ENCODE data around the gene LIMA1.
"Not testable (repeated sequence)": the region's sequence is repeated elsewhere in the genome, so short reads cannot be mapped to it uniquely, and the experiment has no call there.

Gene LIMA1

GRCh38 chr12:50249464-50250182 is 33.7 kb downstream of the LIMA1 start:
- in situ Hi-C loops (cut with HindIII; ENCODE audit: low sequenced_read_pairs) = no loop called here

GRCh38 chr12:50248883-50249282 is 34.4 kb downstream of the LIMA1 start:
- in situ Hi-C loops (cut with HindIII; ENCODE audit: low sequenced_read_pairs) = no loop called here

- in situ Hi-C loops (cut with HindIII; ENCODE audit: low sequenced_read_pairs) = no loop called here
Observed at GRCh38 chr12:50248411-50248810, 34.9 kb downstream of the LIMA1 start.

DNA sequence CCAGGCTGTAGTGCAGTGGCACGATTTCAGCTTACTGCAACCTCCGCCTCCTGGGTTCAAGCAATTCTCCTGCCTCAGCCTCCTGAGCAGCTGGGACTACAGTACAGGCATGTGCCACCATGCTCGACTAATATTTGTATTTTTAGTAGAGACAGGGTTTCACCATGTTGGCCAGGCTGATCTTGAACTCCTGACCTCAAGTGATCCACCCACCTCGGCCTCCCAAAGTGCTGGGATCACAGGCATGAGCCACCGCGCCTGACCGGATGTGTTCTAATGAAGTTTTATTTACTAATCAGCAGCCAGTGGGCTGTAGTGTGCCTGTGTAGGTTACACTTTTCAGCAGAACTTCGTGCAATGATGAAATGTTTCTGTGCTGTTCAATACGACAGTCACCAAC is 35.7 kb downstream of the LIMA1 start:
- in situ Hi-C loops (cut with HindIII; ENCODE audit: low sequenced_read_pairs) = not testable (repeated sequence)

GRCh38 chr12:50246873-50247612 is 36.3 kb downstream of the LIMA1 start:
- in situ Hi-C loops (cut with HindIII; ENCODE audit: low sequenced_read_pairs) = no loop called here

- in situ Hi-C loops (cut with HindIII; ENCODE audit: low sequenced_read_pairs) = no loop called here
Observed at GRCh38 chr12:50246197-50246865, 37.0 kb downstream of the LIMA1 start.

DNA sequence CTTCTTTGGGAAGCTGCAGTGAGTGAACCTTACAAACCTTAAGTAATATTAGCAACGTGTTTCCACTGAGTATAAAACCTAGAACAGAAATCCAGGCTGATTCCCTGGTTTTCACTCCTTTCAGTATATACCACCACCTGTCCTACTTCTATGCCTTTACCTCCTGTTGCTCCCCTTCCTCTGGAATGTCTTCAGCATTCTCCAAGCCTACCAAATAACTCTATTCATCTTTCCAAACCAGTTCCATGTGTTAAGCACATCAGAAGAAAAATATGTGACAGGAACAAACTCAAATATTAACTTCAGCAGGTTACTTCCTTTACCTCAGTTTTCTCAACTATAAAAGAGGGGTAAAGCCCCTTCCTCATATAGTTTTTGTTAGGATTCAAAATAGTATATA is 39.8 kb downstream of the LIMA1 start:
- in situ Hi-C loops (cut with HindIII; ENCODE audit: low sequenced_read_pairs) = no loop called here

DNA sequence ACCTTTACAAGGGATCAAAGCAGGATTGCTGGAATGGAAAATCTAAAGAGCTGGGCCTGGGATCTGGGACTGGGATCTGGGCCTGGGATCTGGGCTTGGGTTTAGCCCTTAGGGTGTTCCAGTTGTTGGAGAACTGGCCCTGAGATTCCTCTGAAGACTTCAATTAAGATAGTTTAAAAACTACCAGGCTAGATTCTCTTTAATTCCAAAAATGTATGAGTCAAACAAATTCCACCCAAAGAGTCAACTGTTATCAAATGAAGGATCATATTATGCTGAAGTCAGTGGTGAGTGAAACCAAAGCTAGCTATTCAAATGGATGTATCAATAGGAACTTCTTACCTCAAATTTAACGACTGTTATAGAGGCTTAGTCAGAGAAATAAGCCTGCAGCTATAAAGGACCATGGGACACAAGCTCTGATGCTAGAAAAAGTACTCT is 40.5 kb downstream of the LIMA1 start:
- in situ Hi-C loops (cut with HindIII; ENCODE audit: low sequenced_read_pairs) = no loop called here

DNA sequence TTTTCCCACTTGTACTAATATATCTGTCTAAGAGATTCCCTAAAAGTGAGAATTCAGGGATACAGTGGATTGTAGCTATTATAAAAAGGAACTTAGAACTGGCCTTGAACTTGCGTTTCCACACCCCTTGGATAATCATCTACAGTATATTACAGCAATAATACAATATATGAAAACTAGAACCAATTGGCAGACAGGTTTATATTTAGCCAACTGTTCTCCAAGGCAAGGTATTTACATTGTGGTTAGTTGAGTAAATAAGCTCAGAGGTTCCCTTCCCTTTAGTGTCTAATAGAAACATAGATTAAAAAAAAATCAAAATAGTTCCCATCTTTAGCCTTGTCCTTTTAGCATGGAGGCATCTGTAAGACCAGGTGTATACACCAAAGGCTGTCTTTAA is 42.1 kb downstream of the LIMA1 start:
- in situ Hi-C loops (cut with HindIII; ENCODE audit: low sequenced_read_pairs) = no loop called here

- in situ Hi-C loops (cut with HindIII; ENCODE audit: low sequenced_read_pairs) = no loop called here
Observed at GRCh38 chr12:50240792-50241114, 42.6 kb downstream of the LIMA1 start.

GRCh38 chr12:50240096-50240791 is 43.1 kb downstream of the LIMA1 start:
- in situ Hi-C loops (cut with HindIII; ENCODE audit: low sequenced_read_pairs) = no loop called here

DNA sequence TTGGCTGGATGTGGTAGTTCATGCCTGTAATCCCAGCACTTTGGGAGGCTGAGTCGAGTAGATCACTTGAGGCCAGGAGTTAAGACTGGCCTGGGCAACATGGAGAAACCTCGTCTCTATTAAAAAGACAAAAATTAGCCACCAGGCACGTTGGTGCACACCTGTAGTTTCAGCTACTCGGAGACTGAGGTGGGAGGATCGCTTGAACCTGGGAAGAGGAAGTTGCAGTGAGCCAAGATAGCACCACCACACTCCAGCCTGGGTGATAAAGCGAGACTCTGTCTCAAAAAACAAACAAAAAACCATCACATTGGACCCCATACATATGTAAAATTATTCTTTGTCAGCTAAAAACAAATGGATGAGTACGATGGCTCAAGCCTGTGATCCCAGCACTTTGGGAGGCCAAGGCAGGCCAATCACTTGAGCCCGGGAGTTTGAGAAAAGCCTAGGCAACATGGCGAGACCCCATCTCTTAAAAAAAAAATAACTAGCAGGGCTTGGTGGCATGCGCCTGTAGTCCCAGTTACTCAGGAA is 43.9 kb downstream of the LIMA1 start:
- in situ Hi-C loops (cut with HindIII; ENCODE audit: low sequenced_read_pairs) = no loop called here

- in situ Hi-C loops (cut with HindIII; ENCODE audit: low sequenced_read_pairs) = no loop called here
Observed at GRCh38 chr12:50234347-50234746, 49.0 kb downstream of the LIMA1 start.

DNA sequence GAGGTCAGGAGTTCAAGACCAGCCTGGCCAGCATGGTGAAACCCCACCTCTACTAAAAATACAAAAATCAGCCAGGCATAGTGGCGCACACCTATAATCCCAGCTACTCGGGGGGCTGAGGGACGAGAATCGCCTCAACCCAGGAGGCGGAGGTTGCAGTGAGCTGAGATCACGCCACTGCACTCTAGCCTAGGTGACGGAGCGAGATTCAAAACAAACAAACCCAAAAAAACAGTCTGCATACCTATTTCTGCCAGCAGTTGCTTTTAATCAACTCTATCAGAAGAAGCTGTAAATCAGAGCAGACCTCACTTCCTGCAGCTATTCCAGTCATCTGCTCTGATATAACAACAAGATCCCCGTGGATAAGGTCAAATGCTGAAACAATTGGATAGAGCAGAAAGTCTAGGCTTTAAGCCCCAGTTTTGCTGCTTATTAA is 50.5 kb downstream of the LIMA1 start:
- in situ Hi-C loops (cut with HindIII; ENCODE audit: low sequenced_read_pairs) = no loop called here

DNA sequence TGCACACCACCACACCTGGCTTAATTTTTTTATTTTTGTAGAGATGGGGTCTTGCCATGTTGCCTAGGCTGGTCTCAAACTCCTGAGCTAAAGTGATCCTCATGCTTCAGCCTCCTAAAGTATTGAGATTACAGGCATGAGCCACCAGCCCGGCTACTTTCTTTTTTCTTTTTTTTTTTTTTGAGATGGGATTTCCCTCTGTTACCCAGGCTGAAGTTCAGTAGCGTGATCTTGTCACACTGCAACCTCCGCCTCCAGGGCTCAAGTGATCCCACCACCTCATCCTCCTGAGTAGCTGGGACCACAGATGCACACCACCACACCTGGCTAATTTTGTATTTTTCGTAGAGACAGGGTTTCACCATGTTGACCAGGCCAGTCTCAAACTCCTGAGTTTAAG is 51.1 kb downstream of the LIMA1 start:
- in situ Hi-C loops (cut with HindIII; ENCODE audit: low sequenced_read_pairs) = no loop called here

DNA sequence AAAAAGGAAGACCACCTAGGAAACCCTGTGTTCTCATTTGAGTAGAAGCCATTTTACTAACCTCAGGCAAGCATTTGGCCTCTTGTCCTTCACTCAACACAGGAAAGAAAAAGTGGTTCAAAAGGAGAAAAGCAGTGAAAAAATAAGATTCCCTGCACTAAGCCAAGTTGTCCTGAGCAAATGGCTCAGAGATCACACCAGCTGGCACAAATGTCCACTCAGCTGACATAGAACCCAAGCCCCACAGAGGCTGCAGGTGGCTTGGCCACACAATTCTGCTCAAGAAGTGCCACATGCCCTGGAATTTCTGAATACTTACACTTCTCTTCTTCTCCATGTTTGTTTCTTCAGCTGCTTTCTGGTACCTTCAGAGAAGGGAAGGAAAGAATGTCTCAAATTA is 52.0 kb downstream of the LIMA1 start:
- in situ Hi-C loops (cut with HindIII; ENCODE audit: low sequenced_read_pairs) = no loop called here

DNA sequence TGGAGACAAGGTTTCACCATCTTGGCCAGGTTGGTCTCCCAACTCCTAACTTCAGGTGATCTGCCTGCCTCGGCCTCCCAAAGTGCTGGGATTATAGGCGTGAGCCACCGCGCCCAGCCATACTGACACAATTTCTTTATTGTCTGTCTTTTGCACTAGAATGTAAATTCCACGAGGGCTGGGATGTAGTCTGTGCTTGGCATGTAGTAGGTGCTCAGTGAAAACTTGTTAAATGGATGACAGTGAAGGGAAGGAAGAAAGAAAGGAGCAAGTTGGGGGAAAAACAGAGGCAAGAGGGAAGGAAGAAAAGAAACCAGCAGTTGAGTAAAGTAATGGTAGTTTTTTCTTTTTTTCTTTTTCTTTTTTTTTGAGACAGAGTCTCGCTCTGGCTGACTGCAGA is 53.1 kb downstream of the LIMA1 start:
- in situ Hi-C loops (cut with HindIII; ENCODE audit: low sequenced_read_pairs) = no loop called here

- in situ Hi-C loops (cut with HindIII; ENCODE audit: low sequenced_read_pairs) = no loop called here
Observed at GRCh38 chr12:50224026-50224692, 59.2 kb downstream of the LIMA1 start.

DNA sequence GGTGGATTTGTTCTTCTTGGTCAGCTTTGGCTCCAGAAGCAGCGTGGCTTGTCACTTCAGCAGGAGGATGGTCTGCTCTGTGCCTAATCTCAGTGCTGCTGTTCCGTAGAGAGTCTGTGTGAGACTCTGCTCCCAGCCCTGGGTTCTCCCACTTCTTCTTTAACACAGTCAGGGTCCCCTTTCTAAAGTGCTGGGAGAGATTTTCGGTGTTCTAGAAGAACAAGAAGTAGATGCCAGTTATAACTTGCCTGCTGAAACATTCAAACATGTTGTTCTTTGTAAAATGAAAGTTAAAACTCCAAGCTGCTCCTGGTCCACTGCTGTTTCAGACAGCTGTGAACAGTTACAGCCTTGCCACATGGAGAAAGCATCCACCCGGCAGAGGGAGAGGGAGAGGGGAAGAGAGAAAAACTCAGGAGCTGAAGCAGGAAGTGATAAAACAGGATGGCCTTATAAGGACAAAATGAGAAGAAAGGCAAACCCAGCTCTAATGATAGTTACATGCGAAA is 61.0 kb downstream of the LIMA1 start:
- in situ Hi-C loops (cut with HindIII; ENCODE audit: low sequenced_read_pairs) = no loop called here

DNA sequence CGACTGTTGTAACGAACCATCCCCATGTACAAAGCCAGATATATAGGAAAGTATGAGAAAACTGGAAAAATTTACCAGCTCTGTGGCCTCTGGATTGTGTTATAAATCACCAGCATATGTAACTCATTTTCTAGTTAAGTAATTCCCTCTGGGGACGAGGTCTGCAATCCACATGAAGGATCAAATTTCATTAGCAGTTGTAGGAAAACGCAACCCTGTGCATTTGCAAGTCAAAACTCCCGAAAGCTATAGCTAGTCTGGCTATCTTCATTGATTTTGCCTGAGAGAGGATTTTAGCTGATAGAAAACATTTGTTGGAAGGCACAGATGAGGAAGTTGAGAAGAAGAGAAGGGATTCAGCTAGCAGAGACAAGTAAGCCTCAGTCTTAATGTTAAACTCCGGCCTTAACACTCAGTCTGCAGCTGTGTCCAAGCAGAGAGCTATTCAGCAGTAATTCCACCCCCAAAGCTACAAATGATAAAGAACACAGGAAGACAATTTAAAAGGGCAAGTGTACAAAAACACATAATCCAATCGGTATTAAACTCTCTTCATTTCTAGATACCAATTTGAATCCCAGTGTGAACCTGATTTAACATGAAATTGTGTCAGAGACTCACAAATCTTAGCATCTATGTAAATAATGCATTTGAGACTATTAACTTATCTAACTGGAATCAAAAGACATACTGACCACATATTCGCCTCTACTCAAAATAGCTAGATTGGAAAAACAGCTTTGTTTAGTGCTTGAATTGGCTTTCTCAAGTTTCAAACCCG is 61.9 kb downstream of the LIMA1 start:
- in situ Hi-C loops (cut with HindIII; ENCODE audit: low sequenced_read_pairs) = no loop called here
